Activated naive CD4-positive, alpha-beta T cell (primary cell): Measurements from ENCODE around the gene SLC35B4.

Experiments used
- DNase-seq, 4 experiments: peaks; one replicate each; lab custom pipeline; 2025; lab: John Stamatoyannopoulos, UW

Gene SLC35B4

DNA sequence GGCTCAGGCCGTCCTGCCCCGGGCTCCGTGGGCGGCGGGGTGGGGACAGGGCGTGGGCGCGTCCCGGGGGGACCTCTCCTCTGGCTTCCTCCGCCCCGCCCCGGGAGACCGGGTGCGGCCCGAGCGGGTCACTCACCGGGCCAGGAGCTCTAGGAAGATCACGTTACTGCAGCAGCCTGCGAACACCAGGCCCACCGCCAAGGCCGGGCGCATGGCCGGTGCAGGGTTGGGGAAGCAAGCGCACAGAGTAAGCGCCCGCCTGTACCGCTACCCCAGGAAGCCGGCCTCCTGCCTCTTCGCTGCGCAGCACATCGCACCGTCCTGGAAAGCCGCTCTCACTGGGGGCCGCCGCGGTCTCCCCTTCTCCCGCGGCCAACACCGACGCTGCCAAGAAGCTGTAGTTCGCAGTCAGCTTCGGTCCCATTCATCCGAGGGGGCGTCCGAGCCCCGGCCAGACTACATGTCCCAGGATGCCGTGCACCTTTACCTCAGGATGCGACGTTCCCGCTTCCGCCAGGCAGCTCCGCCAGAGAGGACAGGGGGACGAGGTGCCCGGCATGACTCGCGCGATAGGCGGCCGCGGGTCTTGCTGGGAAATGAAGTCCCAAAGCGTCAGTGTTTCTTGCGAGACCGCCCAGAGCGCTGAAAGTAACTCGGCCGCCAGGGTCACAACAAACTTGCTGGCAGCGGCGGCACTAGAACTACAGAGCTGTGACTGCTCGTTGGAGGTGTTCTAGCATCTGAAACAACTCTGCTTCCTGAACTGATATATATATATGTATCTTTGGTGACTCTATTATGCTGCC lies at the start of gene SLC35B4:
TSS of gene SLC35B4 (minus strand) at position 392 of the 806 bp plus-strand sequence. CDS start at position 213, 179 bp downstream.
- DNase-seq: peak; percentile 81 to 92 (median 86)

- no peak for DNase-seq
Observed at GRCh38 chr7:134366481-134366880, 49.8 kb upstream of the SLC35B4 start.

- DNase-seq: no peak
Observed at GRCh38 chr7:134365341-134366054, 48.8 kb upstream of the SLC35B4 start.

DNA sequence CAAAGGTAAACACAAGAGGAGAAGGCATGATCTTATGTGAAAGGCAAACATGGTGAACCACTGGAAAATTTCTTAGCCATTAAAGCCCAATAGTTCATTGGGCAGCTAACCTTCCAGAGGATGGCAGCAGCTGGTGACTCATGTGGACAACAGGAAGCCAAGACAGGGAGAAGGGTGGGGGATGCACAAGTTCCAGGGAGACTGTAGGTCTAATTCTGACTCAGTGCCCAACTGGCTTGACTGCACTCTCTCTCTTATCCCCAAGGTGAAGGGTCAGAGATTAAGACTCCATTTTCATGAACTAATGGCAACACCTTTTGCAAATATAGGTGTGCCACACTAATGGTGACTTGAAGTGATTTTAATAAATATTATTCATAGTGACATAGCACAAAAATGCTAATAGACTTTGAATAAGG lies 47.9 kb upstream of the SLC35B4 start:
- DNase-seq: no peak

- no peak for DNase-seq
Observed at GRCh38 chr7:134362587-134363483, 46.1 kb upstream of the SLC35B4 start.

DNA sequence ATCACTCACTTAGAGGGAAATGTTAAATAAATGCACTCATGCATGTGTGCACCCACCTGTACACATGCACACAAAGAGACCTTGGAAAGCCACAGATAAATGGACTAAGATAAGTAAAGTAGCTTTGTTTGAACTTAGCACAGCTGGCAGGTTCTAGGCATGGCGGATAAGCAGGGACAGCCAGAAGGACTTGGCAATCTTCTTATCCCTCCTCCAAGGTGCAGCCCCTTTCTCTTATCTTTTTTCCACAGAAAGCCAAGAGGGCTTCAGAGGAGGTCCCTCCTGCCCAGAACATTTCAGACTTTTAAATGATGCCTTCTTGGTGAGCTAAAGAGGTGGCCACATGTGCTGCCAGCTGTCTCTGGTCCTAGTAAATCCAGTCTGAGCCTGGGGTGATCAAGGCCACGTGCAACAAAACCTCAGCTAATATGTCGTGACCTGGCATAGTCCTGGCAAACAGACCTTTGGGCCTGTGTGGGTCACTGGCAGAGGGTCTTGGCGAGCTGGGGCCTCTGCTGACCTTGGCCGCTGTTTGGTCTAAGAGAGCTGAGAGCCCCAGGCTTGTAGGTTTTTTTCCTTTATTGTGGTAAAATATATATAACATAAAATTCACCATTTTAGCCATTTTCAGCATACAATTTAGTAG lies 43.2 kb upstream of the SLC35B4 start:
- no peak for DNase-seq

- DNase-seq: no peak
Observed at GRCh38 chr7:134357486-134357885, 40.8 kb upstream of the SLC35B4 start.

- DNase-seq: no peak
Observed at GRCh38 chr7:134356421-134356936, 39.7 kb upstream of the SLC35B4 start.

DNA sequence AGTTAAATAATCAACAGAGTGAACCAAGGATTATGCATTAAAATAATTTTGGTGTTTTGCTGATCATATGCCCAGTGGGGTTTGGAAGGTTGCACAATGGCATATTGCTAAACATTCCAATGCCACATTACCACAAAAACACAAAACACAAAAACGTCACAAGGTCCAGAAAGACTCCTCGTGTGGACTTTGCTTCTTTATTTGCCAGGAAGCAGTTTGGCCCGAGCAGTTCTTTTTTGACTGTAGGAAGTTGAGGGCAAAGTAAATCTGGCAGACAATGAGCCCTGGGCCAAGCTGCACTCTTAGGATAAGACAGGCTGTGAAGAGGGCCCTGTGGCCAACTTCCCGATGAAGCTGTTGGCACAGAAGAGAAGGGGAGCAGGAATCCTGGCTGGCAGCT lies 39.2 kb upstream of the SLC35B4 start:
- DNase-seq: no peak

DNA sequence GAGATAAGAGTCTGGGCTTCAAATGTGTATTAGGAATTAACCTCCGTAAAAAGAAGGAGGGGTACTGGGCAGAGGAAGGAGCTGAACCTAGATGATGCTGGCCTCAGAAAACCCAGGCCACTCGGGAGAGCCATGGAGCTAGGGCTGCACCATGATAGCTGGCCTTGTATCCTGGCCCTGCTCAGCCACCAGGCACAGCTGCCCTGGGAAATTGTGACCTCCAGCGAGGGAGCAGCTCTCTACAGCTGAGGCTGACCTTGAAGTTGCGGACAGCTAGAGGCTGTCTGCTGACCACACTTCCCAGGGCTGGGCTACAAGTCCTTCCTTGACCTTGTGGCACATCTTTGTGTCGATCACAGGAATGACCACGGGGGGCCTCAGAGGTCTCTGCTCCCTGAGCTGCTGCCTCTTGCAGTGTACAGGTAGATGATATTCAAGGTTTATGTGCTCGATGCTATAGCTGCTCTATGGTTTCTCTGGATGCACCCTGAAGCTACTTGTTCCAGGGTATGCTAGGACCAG lies 38.3 kb upstream of the SLC35B4 start:
- no peak for DNase-seq

GRCh38 chr7:134353411-134353810 lies 36.7 kb upstream of the SLC35B4 start:
- no peak for DNase-seq

- no peak for DNase-seq
Observed at GRCh38 chr7:134351424-134351823, 34.7 kb upstream of the SLC35B4 start.

DNA sequence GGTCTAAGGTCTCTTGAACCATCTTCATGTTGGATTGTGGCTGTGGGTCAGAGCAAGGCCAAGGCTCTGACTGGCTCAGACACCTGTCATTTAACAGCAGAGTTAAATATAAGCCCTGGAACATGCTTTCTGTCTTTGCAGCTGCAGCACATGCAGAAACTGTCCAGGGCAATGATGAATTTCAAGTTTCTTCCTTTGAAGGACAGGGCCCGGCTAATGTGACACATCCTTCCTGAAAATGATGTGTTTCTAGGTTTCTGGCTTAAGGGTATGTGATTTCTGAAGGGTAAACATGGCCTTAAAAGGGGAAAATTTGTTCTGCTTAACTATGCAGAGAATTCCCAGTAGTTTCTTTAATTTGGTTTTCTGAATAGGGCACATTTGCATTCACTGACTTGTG lies 34.0 kb upstream of the SLC35B4 start:
- no peak for DNase-seq

- DNase-seq: no peak
Observed at GRCh38 chr7:134347567-134347966, 30.8 kb upstream of the SLC35B4 start.

DNA sequence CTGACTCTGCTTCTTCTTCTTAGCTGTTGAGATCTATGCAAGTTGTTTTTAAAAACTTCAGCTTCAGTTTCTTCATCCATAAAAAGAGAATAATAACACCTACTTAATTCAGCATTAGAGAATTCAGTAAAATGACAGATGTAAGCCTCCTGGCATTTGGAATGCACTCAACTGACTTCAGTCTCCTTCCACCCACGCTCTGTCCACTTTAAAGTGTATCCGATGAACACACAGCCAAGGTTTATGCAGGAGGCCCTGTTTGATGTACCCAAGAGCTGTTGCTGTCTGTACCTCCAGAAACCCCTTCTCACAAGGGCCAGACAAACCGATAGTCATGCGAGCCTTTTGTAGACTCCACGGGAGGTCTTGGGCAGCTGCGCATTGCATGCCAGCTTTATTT lies 27.1 kb upstream of the SLC35B4 start:
- no peak for DNase-seq

- no peak for DNase-seq
Observed at GRCh38 chr7:134343136-134343535, 26.4 kb upstream of the SLC35B4 start.

DNA sequence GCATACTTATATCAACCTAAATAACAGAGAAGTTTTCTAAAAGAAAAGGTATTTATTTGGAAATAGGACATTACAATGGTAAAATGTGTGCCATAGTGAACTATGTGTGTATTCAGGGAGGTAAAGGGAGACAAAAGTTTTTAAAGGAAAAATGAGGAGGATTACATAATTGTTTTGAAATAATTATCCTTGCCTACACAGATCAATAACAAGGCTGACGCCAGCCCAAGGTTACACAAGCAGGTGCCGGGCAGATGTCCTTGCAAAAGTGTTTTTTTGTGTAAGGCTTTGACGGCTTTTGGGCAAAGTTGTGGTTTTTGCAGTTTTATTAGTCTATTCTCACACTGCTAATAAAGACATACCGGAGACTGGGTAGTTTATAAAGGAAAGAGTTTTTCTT lies 22.7 kb upstream of the SLC35B4 start:
- DNase-seq: no peak

DNA sequence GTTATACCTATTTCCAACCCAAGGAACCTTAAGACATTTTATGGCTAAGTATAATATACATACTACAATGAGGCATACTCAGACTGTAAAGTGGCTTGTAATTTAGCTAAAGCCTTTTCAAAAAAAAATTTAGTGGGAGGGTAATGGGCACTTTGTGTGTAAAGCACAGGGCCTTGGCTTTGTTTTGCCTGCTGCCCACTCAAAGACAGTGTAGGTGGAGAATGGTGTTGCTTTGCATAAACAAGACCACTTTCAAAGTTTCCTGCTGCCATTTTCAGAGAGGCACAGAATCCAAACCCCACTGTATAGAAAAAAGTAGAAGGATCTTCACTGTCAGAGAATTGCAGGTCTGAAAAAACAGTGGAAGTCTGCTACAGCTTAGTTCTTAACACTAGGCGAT lies 21.2 kb upstream of the SLC35B4 start:
- no peak for DNase-seq

DNA sequence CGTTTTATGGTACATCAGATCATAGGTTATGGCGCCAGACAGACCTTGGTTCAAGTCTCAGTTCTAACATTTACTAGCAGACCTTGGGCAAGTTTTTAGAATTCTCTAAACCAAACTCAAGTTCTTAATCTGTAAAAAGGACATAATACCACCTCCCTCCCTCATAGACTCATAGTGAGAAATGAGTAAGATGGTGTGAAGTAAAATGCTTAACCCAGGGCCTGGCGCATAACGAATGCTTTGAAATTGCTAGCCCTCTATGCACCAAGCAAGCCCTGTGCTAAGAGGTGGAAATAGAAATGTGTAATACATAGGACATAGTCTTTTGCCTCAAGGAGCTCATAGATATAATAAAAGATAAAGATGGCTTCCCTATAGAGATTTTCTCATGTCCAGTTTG lies 17.7 kb upstream of the SLC35B4 start:
- DNase-seq: no peak

DNA sequence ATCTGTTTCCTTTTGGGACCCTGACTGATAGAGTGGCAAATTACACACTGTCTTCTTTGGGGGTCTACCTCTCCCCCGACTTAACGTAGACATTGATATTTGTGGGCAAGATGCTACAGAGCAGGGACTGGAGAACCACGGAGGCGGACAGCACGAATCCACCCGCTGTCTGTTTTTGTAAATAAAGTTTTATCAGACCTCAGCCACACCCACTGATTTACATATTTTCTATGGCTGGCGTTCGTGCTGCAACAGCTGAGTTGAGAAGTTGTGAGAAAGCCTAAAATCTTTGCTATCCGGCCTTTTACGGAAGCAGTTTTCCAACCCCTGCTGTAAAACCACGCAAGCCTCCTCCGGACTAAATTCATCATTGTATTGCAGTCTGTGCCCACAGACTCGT lies 17.2 kb upstream of the SLC35B4 start:
- DNase-seq: no peak

DNA sequence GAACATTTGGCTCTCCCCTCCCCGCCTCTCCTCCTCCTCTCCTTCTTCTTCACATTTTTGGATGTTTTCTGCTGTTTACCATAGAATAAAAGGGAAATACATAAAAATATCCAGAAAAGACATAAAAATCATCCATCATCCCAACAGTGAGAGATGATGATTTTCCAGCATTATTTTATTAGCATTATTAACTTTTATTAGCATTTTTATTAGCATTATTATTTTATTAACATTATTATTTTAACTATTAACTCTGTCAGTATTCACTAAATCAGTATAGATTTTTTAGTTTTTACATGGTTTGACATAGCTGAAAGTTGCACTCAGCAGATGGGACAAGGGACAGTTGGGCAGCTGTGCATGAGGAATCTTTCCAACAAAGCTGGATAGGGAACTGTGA lies 16.2 kb upstream of the SLC35B4 start:
- DNase-seq: no peak
